H1 (cell line): ENCODE data around the gene SBSN. TPM values are rescaled to one million over a fixed set of nuclear protein-coding genes. Genes with fewer than 3 reads are reported as not detected.
A peak's percentile ranks its signal among the peaks of the same experiment; 100 is the strongest.

Experiments used
- CTCF ChIA-PET: fragments of 300-600 bp; sonication (Branson Sonifier 250); formaldehyde crosslinking; loops from one replicate; lab custom pipeline; 2021; ENCODE audit not compliant: partially characterized antibody; lab: Charles Lee
- POLR2A ChIA-PET: fragments of 300-600 bp; sonication (Branson Sonifier 250); formaldehyde crosslinking; loops from one replicate; lab custom pipeline; 2021; ENCODE audit warnings: inconsistent platforms; ENCODE audit not compliant: partially characterized antibody; lab: Charles Lee
- DNase-seq, 2 experiments: peaks; one replicate each; pipeline versions ENCODE4 v3.0.0 to v3.0.0-alpha.2; 2010 to 2022; ENCODE audit warnings: low spot score in 2 of 2, low read depth in 1 of 2, mixed read lengths in 1 of 2
- FAIRE-seq: peaks from 2 replicates; lab custom pipeline; 2011; peaks lifted over from hg19 to GRCh38; lab: Jason Lieb, UNC
- H2AFZ ChIP-seq: 2 replicates; pipeline ENCODE4 v1.8.1; 2012; ENCODE audit warnings: low read length, inconsistent platforms
- H2AK5ac ChIP-seq: 2 replicates; pipeline ENCODE4 v1.6.1; 2013; ENCODE audit warnings: low read depth, low read length
- H2BK120ac ChIP-seq: replicated peaks from 2 replicates; pipeline ENCODE3; 2013; ENCODE audit warnings: low read depth, low read length, inconsistent platforms
- H2BK12ac ChIP-seq: 2 replicates; pipeline ENCODE4 v1.6.1; 2013; ENCODE audit warnings: low read depth, low read length
- H2BK15ac ChIP-seq: 2 replicates; pipeline ENCODE4 v1.6.1; 2013; ENCODE audit warnings: low read length
- H2BK20ac ChIP-seq: 2 replicates; pipeline ENCODE4 v1.6.1; 2013; ENCODE audit warnings: low read length
- H2BK5ac ChIP-seq: 2 replicates; pipeline ENCODE4 v1.6.1; 2013; ENCODE audit warnings: low read depth, low read length
- H3K14ac ChIP-seq: 2 replicates; pipeline ENCODE4 v1.6.1; 2013; ENCODE audit warnings: inconsistent platforms; ENCODE audit not compliant: insufficient read length
- H3K18ac ChIP-seq: 2 replicates; pipeline ENCODE4 v1.6.1; 2013; ENCODE audit warnings: low read length; ENCODE audit errors: extremely low read depth
- H3K23ac ChIP-seq: 2 replicates; pipeline ENCODE4 v1.6.1; 2013; ENCODE audit warnings: inconsistent platforms; ENCODE audit not compliant: insufficient read length
- H3K23me2 ChIP-seq: 2 replicates; pipeline ENCODE4 v1.6.1; 2013; ENCODE audit warnings: low read depth, low read length
- H3K27ac ChIP-seq: 2 replicates; pipeline ENCODE4 v1.6.1; 2011; ENCODE audit warnings: low read depth, low read length, inconsistent platforms
- H3K27me3 ChIP-seq, 4 experiments: replicated peaks in 1 of 4; 1 replicate in 1 of 4; 2 replicates in 3 of 4; pipeline versions ENCODE4 v1.6.1 to v1.8.1; 2011 to 2013; ENCODE audit warnings: low read length in 3 of 4, mild to moderate bottlenecking in 3 of 4, inconsistent platforms in 2 of 4, mixed read lengths in 2 of 4, moderate library complexity in 1 of 4; ENCODE audit not compliant: control insufficient read depth in 3 of 4, insufficient read depth in 3 of 4; ENCODE audit errors: extremely low read depth in 1 of 4
- H3K36me3 ChIP-seq, 4 experiments: 2 replicates each; pipeline versions ENCODE4 v1.6.1 to v1.8.1; 2011 to 2013; ENCODE audit warnings: mild to moderate bottlenecking in 4 of 4, low read length in 3 of 4, moderate library complexity in 2 of 4, control low read depth in 1 of 4, inconsistent platforms in 1 of 4; ENCODE audit not compliant: insufficient read depth in 4 of 4, control insufficient read depth in 2 of 4
- H3K4ac ChIP-seq: replicated peaks from 2 replicates; pipeline ENCODE3; 2013; ENCODE audit warnings: low read length, low read depth, mixed read lengths, inconsistent platforms; ENCODE audit not compliant: insufficient read length
- H3K4me1 ChIP-seq, 4 experiments: replicated peaks in 1 of 4; 1 replicate in 1 of 4; 2 replicates in 3 of 4; pipeline versions ENCODE4 v1.6.1 to v1.8.1; 2011 to 2013; ENCODE audit warnings: low read length in 3 of 4, inconsistent platforms in 2 of 4, mixed read lengths in 1 of 4; ENCODE audit not compliant: insufficient read depth in 4 of 4, control insufficient read depth in 3 of 4
- H3K4me2 ChIP-seq, 2 experiments: 2 replicates each; pipeline versions ENCODE4 v1.6.1 to v1.8.1; 2011 to 2013; ENCODE audit warnings: low read depth in 2 of 2, low read length in 2 of 2, control low read depth in 1 of 2, inconsistent platforms in 1 of 2, mild to moderate bottlenecking in 1 of 2; ENCODE audit not compliant: insufficient read depth in 1 of 2
- H3K4me3 ChIP-seq, 4 experiments: fragments of 200-600, 300-600 bp in 1 of 4; sonication (generic), shearing (Covaris generic), sonication (Bioruptor Twin) in 1 of 4; 2 replicates each; pipeline versions ENCODE4 v1.5.1 to v1.8.1; 2011 to 2016; ENCODE audit warnings: low read length in 4 of 4, low read depth in 3 of 4, control low read depth in 2 of 4, inconsistent platforms in 2 of 4, mild to moderate bottlenecking in 2 of 4, mixed read lengths in 1 of 4, moderate library complexity in 1 of 4; ENCODE audit not compliant: insufficient read depth in 2 of 4; ENCODE audit errors: extremely low read depth in 1 of 4
- H3K56ac ChIP-seq: replicated peaks from 2 replicates; pipeline ENCODE3; 2013; ENCODE audit warnings: low read depth, mild to moderate bottlenecking, mixed read lengths, low read length, inconsistent platforms; ENCODE audit not compliant: insufficient read length
- H3K79me1 ChIP-seq: 2 replicates; pipeline ENCODE4 v1.6.1; 2013; ENCODE audit warnings: low read depth, low read length, control low read depth
- H3K79me2 ChIP-seq, 2 experiments: 2 replicates each; pipeline versions ENCODE4 v1.6.1 to v1.8.1; 2012 to 2013; ENCODE audit warnings: low read length in 2 of 2, mild to moderate bottlenecking in 2 of 2, inconsistent platforms in 1 of 2; ENCODE audit not compliant: insufficient read depth in 2 of 2, control insufficient read depth in 1 of 2
- H3K9ac ChIP-seq, 4 experiments: replicated peaks in 1 of 4; 1 replicate in 1 of 4; 2 replicates in 3 of 4; pipeline versions ENCODE4 v1.6.1 to v1.8.1; 2011 to 2013; ENCODE audit warnings: low read depth in 3 of 4, low read length in 3 of 4, control low read depth in 2 of 4, mild to moderate bottlenecking in 2 of 4, moderate library complexity in 2 of 4, inconsistent platforms in 1 of 4; ENCODE audit errors: extremely low read depth in 1 of 4
- H3K9me3 ChIP-seq, 2 experiments: 2 replicates each; pipeline versions ENCODE4 v1.6.1 to v1.8.1; 2012 to 2013; ENCODE audit warnings: mild to moderate bottlenecking in 2 of 2, moderate library complexity in 2 of 2, control low read depth in 1 of 2, inconsistent platforms in 1 of 2, low read depth in 1 of 2, low read length in 1 of 2, mixed read lengths in 1 of 2; ENCODE audit not compliant: insufficient read depth in 2 of 2
- H4K20me1 ChIP-seq, 2 experiments: replicated peaks in 1 of 2; 2 replicates each; pipeline versions ENCODE3 to v1.8.1; 2011 to 2013; ENCODE audit warnings: inconsistent platforms in 2 of 2, low read length in 2 of 2, mild to moderate bottlenecking in 1 of 2; ENCODE audit not compliant: insufficient read depth in 2 of 2, control insufficient read depth in 1 of 2
- H4K5ac ChIP-seq: 2 replicates; pipeline ENCODE4 v1.6.1; 2013; ENCODE audit warnings: low read length, low read depth, mixed read lengths, inconsistent platforms; ENCODE audit not compliant: insufficient read length
- H4K8ac ChIP-seq: 2 replicates; pipeline ENCODE4 v1.8.0; 2013; ENCODE audit warnings: mild to moderate bottlenecking, moderate library complexity, low read length, inconsistent platforms; ENCODE audit not compliant: insufficient read depth; ENCODE audit errors: extremely low read depth
- H4K91ac ChIP-seq: replicated peaks from 2 replicates; pipeline ENCODE3; 2013; ENCODE audit warnings: low read length, mixed read lengths, inconsistent platforms; ENCODE audit not compliant: insufficient read length
- BACH1 ChIP-seq: IDR thresholded peaks from 2 replicates; pipeline ENCODE4 v1.6.1; 2012; ENCODE audit warnings: low read length, improper control_type of control experiment
- CBX8 ChIP-seq: fragments of 300-800, 300-1000 bp; sonication (generic); IDR thresholded peaks from 2 replicates; pipeline ENCODE4 v1.7.1; 2016; ENCODE audit warnings: low read depth, low read length, borderline replicate concordance
- EP300 ChIP-seq, 2 experiments: IDR thresholded peaks; 1 replicate in 1 of 2; 2 replicates in 1 of 2; pipeline ENCODE4 v1.6.1; 2011 to 2012; ENCODE audit warnings: low read depth in 2 of 2, low read length in 2 of 2, mild to moderate bottlenecking in 2 of 2, borderline replicate concordance in 1 of 2, inconsistent platforms in 1 of 2, moderate library complexity in 1 of 2
- FOSL1 ChIP-seq: IDR thresholded peaks from 2 replicates; pipeline ENCODE4 v1.6.1; 2011; ENCODE audit warnings: mild to moderate bottlenecking, low read depth, low read length, moderate library complexity; ENCODE audit not compliant: insufficient read depth
- GABPA ChIP-seq: IDR thresholded peaks from 2 replicates; pipeline ENCODE4 v1.6.1; 2011; ENCODE audit warnings: mild to moderate bottlenecking, low read length, moderate library complexity, borderline replicate concordance; ENCODE audit not compliant: insufficient read depth
- JUN ChIP-seq: IDR thresholded peaks from 2 replicates; pipeline ENCODE4 v1.6.1; 2011; ENCODE audit warnings: low read depth, mild to moderate bottlenecking, improper control_type of control experiment, low read length
- KDM5A ChIP-seq: fragments of 200-600 bp; IDR thresholded peaks from 2 replicates; pipeline ENCODE4 v1.7.1; 2012; ENCODE audit warnings: mild to moderate bottlenecking, low read length, inconsistent platforms, mixed read lengths
- PHF8 ChIP-seq: fragments of 200-600 bp; sonication (generic); conservative IDR thresholded peaks from 2 replicates; pipeline ENCODE4 v1.7.1; 2012; ENCODE audit warnings: low read depth, mild to moderate bottlenecking, inconsistent platforms, low read length, moderate library complexity
- YY1 ChIP-seq: IDR thresholded peaks from 2 replicates; pipeline ENCODE4 v1.6.1; 2011; ENCODE audit warnings: low read depth, mild to moderate bottlenecking, low read length
- WGBS, 2 experiments: shearing (Covaris generic) in 1 of 2; methylation state at CpG; one replicate each; pipeline versions ENCODE4 v1.1.6 to v1.1.7; 2013 to 2015; ENCODE audit warnings: low lambda C conversion rate in 2 of 2, mixed read lengths in 2 of 2, inconsistent platforms in 1 of 2, low coverage in 1 of 2, missing lambda C conversion rate in 1 of 2; ENCODE audit not compliant: insufficient replicate concordance in 2 of 2, insufficient coverage in 1 of 2, insufficient read length in 1 of 2; ENCODE audit errors: extremely low coverage in 1 of 2, missing lambda C conversion rate in 1 of 2; 5-methylcytosine and 5-hydroxymethylcytosine counted together
- polyA plus RNA-seq, 7 experiments: library from polyadenylated mRNA; depleted of rRNA in 3 of 7; stranded (reverse) in 5 of 7; unstranded in 2 of 7; fragments of >200 nt in 5 of 7; fragments of 200-250 nt in 2 of 7; gene quantifications; 1 replicate in 5 of 7; 2 replicates in 1 of 7; 4 replicates in 1 of 7; pipeline versions ENCODE4 v1.2.1 to v1.2.3, GENCODE V29; 2011 to 2013; ENCODE audit warnings: missing spikeins in 2 of 7, mixed read lengths in 2 of 7
- total RNA-seq: library from RNA; stranded (reverse); fragmentation: NEBNext Ultra II Directional; extraction: Animal tissue kit (Norgen Biotek cat#: 25700); gene quantifications from 2 replicates; pipeline ENCODE4 v1.2.1, GENCODE V29; 2021

The SBSN gene
- total and polyA plus RNA-seq, 2 of the 8 experiments (the other 6 are each of a cell fraction or from before 2014, with no cell fraction given), result not detected

DNA sequence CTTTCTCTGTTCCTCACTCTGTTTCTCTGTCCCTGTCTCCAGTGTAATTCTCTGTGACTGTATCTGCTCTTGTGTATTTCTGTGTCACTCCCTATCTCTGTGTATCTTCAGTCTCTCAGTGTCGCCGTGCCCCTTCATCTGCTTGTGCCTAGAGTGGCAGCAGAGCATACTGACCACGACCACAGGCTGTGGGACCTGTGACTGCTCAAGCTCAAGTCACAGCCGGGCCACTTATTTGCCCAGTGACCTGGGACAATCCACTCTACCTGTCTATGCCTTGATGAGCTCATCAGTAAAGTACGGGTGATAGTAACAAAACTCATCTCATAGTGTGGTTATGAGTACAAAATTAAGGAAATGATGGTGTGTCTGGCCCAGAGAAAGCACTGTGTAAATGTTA lies 26.0 kb upstream of the SBSN start:
- no peak overlapping the region for H3K27ac ChIP-seq
- H3K18ac ChIP-seq, result no peak overlapping the region
- no peak overlapping the region for H2BK20ac ChIP-seq
- ChIA-PET CTCF (interaction anchor here (0.6 to 7.7 kb wide), 2 partner anchors 37 to 140 kb away, joined by 3 to 90 read pairs; partner anchors contain the start of gene PMIS2), POLR2A (interaction anchor here (0.8 kb wide), 1 partner anchor 43 kb away, joined by 3 read pairs; no protein-coding TSS in a partner anchor)
- peaks cover 4% of the 10 kb centered on the region; the same call in 1 of the 2 replicates for H3K23me2 ChIP-seq
- H3K79me1 ChIP-seq, result no peaks in the 10 kb centered on the region
- no peak overlapping the region for H4K91ac ChIP-seq
- H4K8ac ChIP-seq, result no peak overlapping the region
- peaks cover 0 to 12% (median 5%) of the 10 kb centered on the region in 4 experiments; a peak in 5 of 7 replicates for H3K27me3 ChIP-seq
- H2BK120ac ChIP-seq, result no peak overlapping the region
- H3K9me3 ChIP-seq, result no peaks in the 10 kb centered on the region
- 80% methylated on average over 5 of the region's 5 CpGs; no CpG with 5 or more reads in 1 of the 2 experiments for WGBS, 2 experiments
- no peak overlapping the region for H2BK15ac ChIP-seq
- peaks cover 0 to 6% (median 4%) of the 10 kb centered on the region in 4 experiments; a peak in 3 of 7 replicates for H3K4me1 ChIP-seq
- no peak for FAIRE-seq
- TF ChIP-seq EP300 (IDR thresholded peaks at IDR 0.05; ENCODE audit: borderline replicate concordance in 1 of 2, low read depth in 2 of 2, low read length in 2 of 2) (no peak), JUN (no peak), PHF8 (no peak), KDM5A (no peak), YY1 (no peak), FOSL1 (no peak), BACH1 (no peak), CBX8 (no peak), GABPA (no peak)
- H4K5ac ChIP-seq, result no peak overlapping the region
- peaks cover 8 to 10% of the 10 kb centered on the region in 2 experiments for H4K20me1 ChIP-seq
- no peaks in the 10 kb centered on the region for H3K79me2 ChIP-seq
- H3K36me3 ChIP-seq, result peaks cover 0 to 3% (median 0%) of the 10 kb centered on the region in 4 experiments; a peak in 2 of 8 replicates
- no peak overlapping the region for H3K4me2 ChIP-seq
- no peak for DNase-seq
- H3K9ac ChIP-seq, result no peak overlapping the region
- no peak overlapping the region for H3K56ac ChIP-seq
- H2AFZ ChIP-seq, result no peak overlapping the region
- no peak overlapping the region for H3K14ac ChIP-seq
- H3K4me3 ChIP-seq, result no peak overlapping the region
- no peak overlapping the region for H2AK5ac ChIP-seq
- no peak overlapping the region for H2BK5ac ChIP-seq
- no peak overlapping the region for H3K23ac ChIP-seq
- H3K4ac ChIP-seq, result no peak overlapping the region
- H2BK12ac ChIP-seq, result 0 out of 2 replicates have a peak overlapping the region, but pooled peaks have one; percentile 50
